ENCODE measurements around the gene SMIM35.

SMIM35 gene

GRCh38 chr11:118112711-118113430, 26.1 kb upstream of the SMIM35 start:
- DNase-seq = no peak
- Histone ChIP-seq H3K4me3 (ENCODE audit: low read depth, low read length) (no peak overlapping the region), H3K36me3 (no peaks in the 10 kb centered on the region), H3K9me3 (ENCODE audit: severe bottlenecking) (no peaks in the 10 kb centered on the region), H3K27me3 (ENCODE audit: insufficient read depth, low read depth, severe bottlenecking) (no peaks in the 10 kb centered on the region), H3K27ac (no peak overlapping the region)
- TF ChIP-seq CTCF (IDR thresholded peaks at IDR 0.05; ENCODE audit: low read depth, low read length) = no peak

GRCh38 chr11:118111744-118112035, 24.9 kb upstream of the SMIM35 start:
- no peak overlapping the region for H3K27ac ChIP-seq
- no peaks in the 10 kb centered on the region for H3K9me3 ChIP-seq (ENCODE audit: severe bottlenecking)
- no peak for DNase-seq
- TF ChIP-seq CTCF (IDR thresholded peaks at IDR 0.05; ENCODE audit: low read depth, low read length) = no peak
- no peaks in the 10 kb centered on the region for H3K27me3 ChIP-seq (ENCODE audit: insufficient read depth, low read depth, severe bottlenecking)
- no peak overlapping the region for H3K4me3 ChIP-seq (ENCODE audit: low read depth, low read length)
- no peaks in the 10 kb centered on the region for H3K36me3 ChIP-seq

GRCh38 chr11:118111019-118111743, 24.4 kb upstream of the SMIM35 start:
- no peak for TF ChIP-seq CTCF (IDR thresholded peaks at IDR 0.05; ENCODE audit: low read depth, low read length)
- Histone ChIP-seq H3K4me3 (ENCODE audit: low read depth, low read length) (no peak overlapping the region), H3K36me3 (no peaks in the 10 kb centered on the region), H3K9me3 (ENCODE audit: severe bottlenecking) (no peaks in the 10 kb centered on the region), H3K27me3 (ENCODE audit: insufficient read depth, low read depth, severe bottlenecking) (no peaks in the 10 kb centered on the region), H3K27ac (no peak overlapping the region)
- DNase-seq = no peak

- H3K36me3 ChIP-seq = no peaks in the 10 kb centered on the region
- no peak overlapping the region for H3K27ac ChIP-seq
- H3K27me3 ChIP-seq (ENCODE audit: insufficient read depth, low read depth, severe bottlenecking) = no peaks in the 10 kb centered on the region
- H3K4me3 ChIP-seq (ENCODE audit: low read depth, low read length) = no peak overlapping the region
- DNase-seq = no peak
- H3K9me3 ChIP-seq (ENCODE audit: severe bottlenecking) = no peaks in the 10 kb centered on the region
- TF ChIP-seq CTCF (IDR thresholded peaks at IDR 0.05; ENCODE audit: low read depth, low read length) = no peak
Measured at GRCh38 chr11:118109231-118109630, 22.5 kb upstream of the SMIM35 start.

GRCh38 chr11:118108513-118108912, 21.8 kb upstream of the SMIM35 start:
- no peak for TF ChIP-seq CTCF (IDR thresholded peaks at IDR 0.05; ENCODE audit: low read depth, low read length)
- H3K9me3 ChIP-seq (ENCODE audit: severe bottlenecking) = no peaks in the 10 kb centered on the region
- H3K4me3 ChIP-seq (ENCODE audit: low read depth, low read length) = no peak overlapping the region
- H3K27ac ChIP-seq = no peak overlapping the region
- no peaks in the 10 kb centered on the region for H3K27me3 ChIP-seq (ENCODE audit: insufficient read depth, low read depth, severe bottlenecking)
- H3K36me3 ChIP-seq = no peaks in the 10 kb centered on the region
- DNase-seq = no peak

Measured in WERI-Rb-1 (cell line).